B cell (primary cell): Measurements from ENCODE around the gene SH3RF1. TPM values are rescaled to one million over a fixed set of nuclear protein-coding genes. Genes with fewer than 3 reads are reported as not detected.

Experiments used
- ATAC-seq: fragments of 200-7000 bp; cut with Tn5 transposase; one replicate; pipeline ENCODE4 v1.10.0; 2021; ENCODE audit warnings: low read depth, mild to moderate bottlenecking, moderate number of reproducible peaks, moderate library complexity
- CTCF ChIA-PET: fragments of 350-600 bp; sonication (Branson Sonifier 250); formaldehyde crosslinking; loops from one replicate; lab custom pipeline; 2021; ENCODE audit warnings: antibody characterized with exemption, inconsistent platforms; lab: Charles Lee
- POLR2A ChIA-PET: fragments of 350-600 bp; sonication (Branson Sonifier 250); formaldehyde crosslinking; loops from one replicate; lab custom pipeline; 2021; ENCODE audit warnings: antibody characterized with exemption; lab: Charles Lee
- DNase-seq: peaks from one replicate; pipeline ENCODE4 v3.0.0; 2013
- H2AFZ ChIP-seq: 2 replicates; pipeline ENCODE4 v1.6.1; 2012; ENCODE audit warnings: mild to moderate bottlenecking, low read depth, low read length; ENCODE audit not compliant: insufficient read depth, poor library complexity, severe bottlenecking
- H3K27ac ChIP-seq, 2 donors: 1 replicate in 1 of 2; 2 replicates in 1 of 2; pipeline ENCODE4 v1.5.1; 2012 to 2013; ENCODE audit warnings: low read length in 2 of 2, mild to moderate bottlenecking in 2 of 2, moderate library complexity in 1 of 2
- H3K27me3 ChIP-seq, 4 experiments: fragments of 200-600 bp in 1 of 4; sonication (generic) in 1 of 4; replicated peaks in 1 of 4; 1 replicate in 2 of 4; 2 replicates in 2 of 4; pipeline versions ENCODE4 v1.6.1 to v1.7.0; 2013 to 2016; ENCODE audit warnings: low read length in 3 of 4, mild to moderate bottlenecking in 2 of 4, mixed read lengths in 1 of 4, moderate library complexity in 1 of 4; ENCODE audit not compliant: insufficient read depth in 4 of 4, control insufficient read depth in 3 of 4; ENCODE audit errors: control extremely low read depth in 1 of 4
- H3K36me3 ChIP-seq, 2 experiments: replicated peaks in 1 of 2; 1 replicate in 1 of 2; 2 replicates in 1 of 2; pipeline versions ENCODE4 v1.6.1 to v1.7.1; 2013; ENCODE audit warnings: low read length in 1 of 2; ENCODE audit not compliant: insufficient read depth in 2 of 2, control insufficient read depth in 1 of 2; ENCODE audit errors: control extremely low read depth in 1 of 2, extremely low read depth in 1 of 2
- H3K4me1 ChIP-seq, 2 donors: fragments of 200-600 bp in 1 of 2; sonication (generic) in 1 of 2; 1 replicate in 1 of 2; 2 replicates in 1 of 2; pipeline versions ENCODE4 v1.5.1 to v1.6.1; 2013 to 2017; ENCODE audit warnings: low read length in 2 of 2; ENCODE audit not compliant: control insufficient read depth in 2 of 2, insufficient read depth in 2 of 2
- H3K4me2 ChIP-seq: replicated peaks from 2 replicates; pipeline ENCODE3; 2012; ENCODE audit warnings: mild to moderate bottlenecking, low read depth, low read length; ENCODE audit not compliant: poor library complexity, severe bottlenecking
- H3K4me3 ChIP-seq, 5 experiments: fragments of 200-600 bp in 1 of 5; sonication (generic) in 1 of 5; 1 replicate in 3 of 5; 2 replicates in 2 of 5; pipeline versions ENCODE4 v1.5.1 to v1.7.0; 2011 to 2016; ENCODE audit warnings: low read length in 4 of 5, mild to moderate bottlenecking in 4 of 5, low read depth in 2 of 5, control low read depth in 1 of 5, moderate library complexity in 1 of 5; ENCODE audit not compliant: insufficient read depth in 1 of 5; ENCODE audit errors: control extremely low read depth in 1 of 5, extremely low read depth in 1 of 5
- H3K79me2 ChIP-seq: fragments of 200-600 bp; sonication (generic); one replicate; pipeline ENCODE4 v1.6.0; 2016; ENCODE audit warnings: low read length; ENCODE audit not compliant: control insufficient read depth, insufficient read depth
- H3K9ac ChIP-seq: fragments of 200-600 bp; sonication (generic); 2 replicates; pipeline ENCODE4 v1.6.1; 2017; ENCODE audit warnings: mild to moderate bottlenecking, low read length, moderate library complexity
- H3K9me3 ChIP-seq, 3 donors: one replicate each; pipeline versions ENCODE4 v1.6.1 to v1.7.1; 2013; ENCODE audit warnings: low read length in 2 of 3; ENCODE audit not compliant: control insufficient read depth in 2 of 3, insufficient read depth in 1 of 3; ENCODE audit errors: control extremely low read depth in 1 of 3
- H4K20me1 ChIP-seq: 2 replicates; pipeline ENCODE4 v1.6.0; 2012; ENCODE audit warnings: mild to moderate bottlenecking, low read length; ENCODE audit not compliant: insufficient read depth, control insufficient read depth, poor library complexity, severe bottlenecking
- H3K27ac Mint-ChIP-seq: one replicate; pipeline ENCODE4 v1.8.0; 2021; ENCODE audit warnings: mixed read lengths
- H3K27me3 Mint-ChIP-seq: one replicate; pipeline ENCODE4 v1.8.0; 2021; ENCODE audit warnings: mixed read lengths
- H3K4me1 Mint-ChIP-seq: one replicate; pipeline ENCODE4 v1.8.0; 2021; ENCODE audit warnings: mixed read lengths
- H3K4me3 Mint-ChIP-seq: one replicate; pipeline ENCODE4 v1.8.0; 2021; ENCODE audit warnings: mixed read lengths
- H3K9me3 Mint-ChIP-seq: one replicate; pipeline ENCODE4 v1.8.0; 2022; ENCODE audit warnings: mixed read lengths; ENCODE audit not compliant: insufficient read depth
- EZH2 ChIP-seq: IDR thresholded peaks from 2 replicates; pipeline ENCODE4 v1.6.1; 2012; ENCODE audit warnings: borderline replicate concordance, low read depth, mild to moderate bottlenecking, moderate library complexity, low read length; ENCODE audit not compliant: insufficient read depth, poor library complexity, severe bottlenecking
- WGBS: methylation state at CpG from one replicate; pipeline ENCODE4 v1.1.5; 2013; ENCODE audit warnings: missing lambda C conversion rate; ENCODE audit not compliant: insufficient coverage; 5-methylcytosine and 5-hydroxymethylcytosine counted together
- intact Hi-C: fragments of 100-400 bp; cut with micrococcal nuclease; formaldehyde crosslinking; loops from one replicate; pipeline ENCODE4 v1.10.0; 2022
- polyA plus RNA-seq: library from polyadenylated mRNA; depleted of rRNA; stranded (reverse); fragments of >200 nt; gene quantifications from 2 replicates; pipeline ENCODE4 v1.2.3, GENCODE V29; 2012
- total RNA-seq, 2 donors: library from RNA; stranded (reverse); fragments of 120-200 nt in 1 of 2; gene quantifications; 1 replicate in 1 of 2; 2 replicates in 1 of 2; pipeline versions ENCODE4 v1.2.3 to v1.2.4, GENCODE V29; 2013 to 2022
- TF ChIP-seq, protein P1 (sequence below): fragments of 200-600 bp; IDR thresholded peaks from one replicate; pipeline ENCODE4 v1.8.0; 2022; ENCODE audit warnings: antibody characterized with exemption, mild to moderate bottlenecking

Gene SH3RF1
- total and polyA plus RNA-seq, 2 donors (not counting 1 experiment from before 2014, with no cell fraction given), result 2.0 to 5.4 TPM

- intact Hi-C loops, result no loop called here
- POLR2A ChIA-PET, result no interaction called here
- DNase-seq (no peak), ATAC-seq (no peak)
- H3K9ac ChIP-seq, result no peak overlapping the region
- H3K27ac ChIP-seq, result no peak overlapping the region
- no peaks in the 10 kb centered on the region for H3K36me3 ChIP-seq
- H3K4me3 ChIP-seq, result no peak overlapping the region
- peaks cover 14 to 15% of the 10 kb centered on the region in 2 donors for H3K4me1 ChIP-seq
- Mint-ChIP-seq H3K4me3 (no peak overlapping the region), H3K27me3 (no peaks in the 10 kb centered on the region), H3K27ac (no peak overlapping the region), H3K4me1 (peaks cover 26% of the 10 kb centered on the region), H3K9me3 (no peaks in the 10 kb centered on the region)
- H3K79me2 ChIP-seq, result no peaks in the 10 kb centered on the region
- H3K9me3 ChIP-seq, result no peaks in the 10 kb centered on the region
- H3K27me3 ChIP-seq, result no peaks in the 10 kb centered on the region
- CTCF ChIA-PET, result no interaction called here
- TF ChIP-seq, protein P1, sequence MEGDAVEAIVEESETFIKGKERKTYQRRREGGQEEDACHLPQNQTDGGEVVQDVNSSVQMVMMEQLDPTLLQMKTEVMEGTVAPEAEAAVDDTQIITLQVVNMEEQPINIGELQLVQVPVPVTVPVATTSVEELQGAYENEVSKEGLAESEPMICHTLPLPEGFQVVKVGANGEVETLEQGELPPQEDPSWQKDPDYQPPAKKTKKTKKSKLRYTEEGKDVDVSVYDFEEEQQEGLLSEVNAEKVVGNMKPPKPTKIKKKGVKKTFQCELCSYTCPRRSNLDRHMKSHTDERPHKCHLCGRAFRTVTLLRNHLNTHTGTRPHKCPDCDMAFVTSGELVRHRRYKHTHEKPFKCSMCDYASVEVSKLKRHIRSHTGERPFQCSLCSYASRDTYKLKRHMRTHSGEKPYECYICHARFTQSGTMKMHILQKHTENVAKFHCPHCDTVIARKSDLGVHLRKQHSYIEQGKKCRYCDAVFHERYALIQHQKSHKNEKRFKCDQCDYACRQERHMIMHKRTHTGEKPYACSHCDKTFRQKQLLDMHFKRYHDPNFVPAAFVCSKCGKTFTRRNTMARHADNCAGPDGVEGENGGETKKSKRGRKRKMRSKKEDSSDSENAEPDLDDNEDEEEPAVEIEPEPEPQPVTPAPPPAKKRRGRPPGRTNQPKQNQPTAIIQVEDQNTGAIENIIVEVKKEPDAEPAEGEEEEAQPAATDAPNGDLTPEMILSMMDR, result no peak
- no peak for TF ChIP-seq EZH2
- no peak overlapping the region for H3K4me2 ChIP-seq
- H4K20me1 ChIP-seq, result no peaks in the 10 kb centered on the region
- H2AFZ ChIP-seq, result no peak overlapping the region
Observed at GRCh38 chr4:169205744-169206080, 65.0 kb downstream of the SH3RF1 start.

DNA sequence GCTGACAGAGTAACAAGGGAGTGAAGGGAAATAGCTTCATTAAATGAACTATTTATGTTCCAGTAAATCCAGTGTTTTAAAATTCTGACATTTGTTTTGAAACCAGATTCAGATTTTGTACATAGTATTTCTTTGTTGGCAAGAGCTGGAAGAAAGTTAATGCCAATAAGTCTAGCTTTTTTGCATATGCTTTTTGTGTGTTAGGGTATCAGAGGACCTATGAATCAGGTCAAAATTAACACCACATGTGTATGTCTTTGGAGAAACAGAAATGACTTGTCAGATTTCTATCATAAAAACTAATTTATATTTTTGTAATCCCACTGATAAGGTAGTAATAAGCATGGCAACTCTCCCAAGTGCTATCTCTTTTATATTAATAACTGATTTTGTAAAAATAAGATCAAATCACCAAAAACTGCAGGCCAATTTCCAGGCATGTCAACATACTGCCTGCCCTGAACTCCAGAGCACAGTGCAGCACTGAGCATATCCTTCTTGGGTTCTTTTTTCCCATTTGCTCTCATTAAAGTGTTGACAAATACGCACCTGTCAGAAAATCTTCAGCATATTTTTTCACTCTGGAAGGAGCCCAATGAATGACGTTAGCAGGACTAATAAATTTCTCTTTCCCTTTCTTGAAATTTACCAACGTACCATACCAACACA lies 65.5 kb downstream of the SH3RF1 start:
- intact Hi-C loops, result no loop called here
- Histone ChIP-seq H2AFZ (no peak overlapping the region), H4K20me1 (no peaks in the 10 kb centered on the region), H3K4me1 (peaks cover 9 to 11% of the 10 kb centered on the region in 2 donors), H3K27ac (no peak overlapping the region), H3K36me3 (no peaks in the 10 kb centered on the region), H3K27me3 (no peaks in the 10 kb centered on the region), H3K4me3 (no peak overlapping the region), H3K9me3 (no peaks in the 10 kb centered on the region), H3K9ac (no peak overlapping the region), H3K4me2 (no peak overlapping the region), H3K79me2 (no peaks in the 10 kb centered on the region)
- DNase-seq (no peak), ATAC-seq (no peak)
- H3K9me3 Mint-ChIP-seq, result no peaks in the 10 kb centered on the region
- WGBS, result 100% methylated on average over 2 of the region's 3 CpGs
- H3K4me1 Mint-ChIP-seq, result peaks cover 25% of the 10 kb centered on the region
- POLR2A ChIA-PET, result no interaction called here
- no peak overlapping the region for H3K27ac Mint-ChIP-seq
- H3K4me3 Mint-ChIP-seq, result no peak overlapping the region
- H3K27me3 Mint-ChIP-seq, result no peaks in the 10 kb centered on the region
- TF ChIP-seq, protein P1, result no peak
- no peak for TF ChIP-seq EZH2
- CTCF ChIA-PET, result interaction anchor here (0.7 to 1.0 kb wide), 2 partner anchors 16 to 195 kb away, joined by 3 read pairs; partner anchors contain the start of gene CBR4
